HL-60 (cell line): Measurements from ENCODE around the gene PLXNA2.

Source experiments
- DNase-seq, 2 experiments: peaks; one replicate each; pipeline ENCODE4 v3.0.0-alpha.2; 2010 to 2020; ENCODE audit warnings: low read depth in 1 of 2, low spot score in 1 of 2
- H3K27ac ChIP-seq: fragments of 250-450 bp; sonication (Bioruptor Pico); replicated peaks from 2 replicates; pipeline ENCODE4 v1.5.1; 2020; ENCODE audit warnings: mild to moderate bottlenecking, moderate library complexity
- H3K27me3 ChIP-seq: fragments of 250-450 bp; sonication (Bioruptor Pico); 2 replicates; pipeline ENCODE4 v1.5.1; 2021; ENCODE audit warnings: mild to moderate bottlenecking, moderate library complexity; ENCODE audit not compliant: insufficient read depth, poor library complexity, severe bottlenecking
- H3K4me3 ChIP-seq: replicated peaks from 2 replicates; pipeline ENCODE4 v1.5.1; 2011; ENCODE audit warnings: mild to moderate bottlenecking, control low read depth, low read length; ENCODE audit not compliant: insufficient read depth
- CTCF ChIP-seq: IDR thresholded peaks from one replicate; pipeline ENCODE4 v1.5.1; 2011; ENCODE audit warnings: low read length, control low read depth, inconsistent platforms; ENCODE audit not compliant: insufficient read depth
- GABPA ChIP-seq: IDR thresholded peaks from 2 replicates; pipeline ENCODE4 v1.6.1; 2012; ENCODE audit warnings: low read depth
- POLR2AphosphoS5 ChIP-seq: IDR thresholded peaks from 2 replicates; pipeline ENCODE4 v1.6.1; 2012; ENCODE audit warnings: low read depth
- REST ChIP-seq: IDR thresholded peaks from 2 replicates; pipeline ENCODE4 v1.6.1; 2012; ENCODE audit warnings: low read depth; ENCODE audit not compliant: insufficient replicate concordance
- SPI1 ChIP-seq: IDR thresholded peaks from 2 replicates; pipeline ENCODE4 v1.6.1; 2012; ENCODE audit warnings: low read depth, mild to moderate bottlenecking, borderline replicate concordance

Gene PLXNA2

GRCh38 chr1:208129060-208129459 lies 115.1 kb downstream of the PLXNA2 start:
- no peak overlapping the region for H3K27ac ChIP-seq
- no peak overlapping the region for H3K4me3 ChIP-seq
- H3K27me3 ChIP-seq = peaks cover 19% of the 10 kb centered on the region
- DNase-seq = no peak
- TF ChIP-seq REST (no peak), CTCF (no peak), GABPA (no peak), POLR2AphosphoS5 (no peak), SPI1 (no peak)

GRCh38 chr1:208127792-208128529 lies 116.2 kb downstream of the PLXNA2 start:
- no peak for TF ChIP-seq REST
- Histone ChIP-seq H3K27ac (no peak overlapping the region), H3K4me3 (no peak overlapping the region), H3K27me3 (peaks cover 19% of the 10 kb centered on the region)
- DNase-seq = no peak

- no peak for DNase-seq
- Histone ChIP-seq H3K27me3 (peaks cover 17% of the 10 kb centered on the region), H3K27ac (no peak overlapping the region), H3K4me3 (no peak overlapping the region)
- TF ChIP-seq POLR2AphosphoS5 (no peak), SPI1 (no peak), GABPA (no peak), CTCF (no peak), REST (no peak)
Measured at GRCh38 chr1:208127284-208127683, 116.9 kb downstream of the PLXNA2 start.
